HEK293 (cell line): Measurements from ENCODE around the gene CACNG7.

Experiments used
- CTCF ChIA-PET: fragments of 350-600 bp; formaldehyde crosslinking; extraction: SDS; loops from one replicate; lab custom pipeline; 2021; ENCODE audit warnings: antibody characterized with exemption; lab: Yijun Ruan, JAX
- POLR2A ChIA-PET: fragments of 300-600 bp; formaldehyde crosslinking; extraction: SDS; loops from one replicate; lab custom pipeline; 2020; ENCODE audit warnings: antibody characterized with exemption, inconsistent platforms; lab: Yijun Ruan, JAX
- H3K27ac ChIP-seq: fragments of 200-500 bp; sonication (Bioruptor generic); 2 replicates; pipeline ENCODE4 v1.5.1; 2014; ENCODE audit warnings: low read depth, low read length, control low read depth, inconsistent platforms; ENCODE audit errors: extremely low read depth
- H3K36me3 ChIP-seq, 2 experiments: fragments of 200-500 bp in 1 of 2; sonication (Bioruptor generic) in 1 of 2; 1 replicate in 1 of 2; 2 replicates in 1 of 2; pipeline ENCODE4 v1.5.1; 2014 to 2017; ENCODE audit warnings: inconsistent platforms in 2 of 2, low read length in 2 of 2; ENCODE audit not compliant: control insufficient read depth in 2 of 2, insufficient read depth in 1 of 2
- H3K4me1 ChIP-seq: fragments of 200-500 bp; sonication (Bioruptor generic); 2 replicates; pipeline ENCODE4 v1.5.1; 2014; ENCODE audit warnings: mild to moderate bottlenecking, low read length, inconsistent platforms; ENCODE audit not compliant: control insufficient read depth, insufficient read depth
- H3K4me3 ChIP-seq: 2 replicates; pipeline ENCODE4 v1.5.1; 2011; ENCODE audit warnings: low read depth, mild to moderate bottlenecking, control low read depth, low read length, moderate library complexity
- H3K9me3 ChIP-seq: fragments of 200-500 bp; sonication (Bioruptor generic); 2 replicates; pipeline ENCODE4 v1.5.1; 2014; ENCODE audit warnings: low read depth, low read length, inconsistent platforms; ENCODE audit not compliant: control insufficient read depth, insufficient read depth
- GLIS1 ChIP-seq: fragments of 450-650 bp; formaldehyde crosslinking; IDR thresholded peaks from 2 replicates; pipeline ENCODE4 v1.5.1; 2016; ENCODE audit warnings: missing biosample characterization, missing genetic modification characterization
- HIC1 ChIP-seq: fragments of 450-650 bp; formaldehyde crosslinking; IDR thresholded peaks from 2 replicates; pipeline ENCODE4 v1.5.1; 2016; ENCODE audit warnings: missing biosample characterization, missing genetic modification characterization
- SP2 ChIP-seq: fragments of 450-650 bp; formaldehyde crosslinking; IDR thresholded peaks from 2 replicates; pipeline ENCODE4 v1.5.1; 2016; ENCODE audit warnings: missing biosample characterization, missing genetic modification characterization
- ZBTB10 ChIP-seq: fragments of 450-650 bp; formaldehyde crosslinking; IDR thresholded peaks from 2 replicates; pipeline ENCODE4 v1.5.1; 2016; ENCODE audit warnings: missing biosample characterization, missing genetic modification characterization
- ZBTB26 ChIP-seq: fragments of 450-650 bp; formaldehyde crosslinking; optimal IDR thresholded peaks from 2 replicates; pipeline ENCODE3; 2016; ENCODE audit warnings: missing biosample characterization, mild to moderate bottlenecking, missing genetic modification characterization
- ZFP41 ChIP-seq: fragments of 450-650 bp; formaldehyde crosslinking; IDR thresholded peaks from 2 replicates; pipeline ENCODE4 v1.5.1; 2016; ENCODE audit warnings: missing biosample characterization, missing genetic modification characterization, borderline replicate concordance
- ZNF2 ChIP-seq: fragments of 450-650 bp; formaldehyde crosslinking; IDR thresholded peaks from 2 replicates; pipeline ENCODE4 v1.5.1; 2016; ENCODE audit warnings: missing biosample characterization, missing genetic modification characterization
- ZNF26 ChIP-seq: fragments of 450-650 bp; formaldehyde crosslinking; IDR thresholded peaks from 2 replicates; pipeline ENCODE4 v1.5.1; 2016; ENCODE audit warnings: missing biosample characterization, missing genetic modification characterization
- ZNF292 ChIP-seq: fragments of 450-650 bp; formaldehyde crosslinking; IDR thresholded peaks from 2 replicates; pipeline ENCODE4 v1.5.1; 2016; ENCODE audit warnings: low read depth, missing biosample characterization, missing genetic modification characterization, borderline replicate concordance
- ZNF302 ChIP-seq: fragments of 450-650 bp; formaldehyde crosslinking; IDR thresholded peaks from 2 replicates; pipeline ENCODE4 v1.5.1; 2016; ENCODE audit warnings: missing biosample characterization, missing genetic modification characterization, low read depth
- ZNF513 ChIP-seq: fragments of 450-650 bp; IDR thresholded peaks from 2 replicates; pipeline ENCODE4 v1.5.1; 2018; ENCODE audit warnings: missing biosample characterization, missing genetic modification characterization
- ZNF518A ChIP-seq: fragments of 450-650 bp; formaldehyde crosslinking; conservative IDR thresholded peaks from 2 replicates; pipeline ENCODE4 v1.5.1; 2016; ENCODE audit warnings: low read depth, missing biosample characterization, missing genetic modification characterization
- ZNF580 ChIP-seq: fragments of 450-650 bp; formaldehyde crosslinking; IDR thresholded peaks from 2 replicates; pipeline ENCODE4 v1.5.1; 2016; ENCODE audit warnings: missing biosample characterization, missing genetic modification characterization
- ZNF600 ChIP-seq: fragments of 450-650 bp; formaldehyde crosslinking; IDR thresholded peaks from 2 replicates; pipeline ENCODE4 v1.5.1; 2016; ENCODE audit warnings: missing biosample characterization, missing genetic modification characterization
- ZNF624 ChIP-seq: fragments of 450-650 bp; formaldehyde crosslinking; IDR thresholded peaks from 2 replicates; pipeline ENCODE4 v1.5.1; 2017; ENCODE audit warnings: missing biosample characterization, missing genetic modification characterization
- ZNF629 ChIP-seq: fragments of 450-650 bp; formaldehyde crosslinking; IDR thresholded peaks from 2 replicates; pipeline ENCODE4 v1.5.1; 2017; ENCODE audit warnings: missing biosample characterization, missing genetic modification characterization
- ZNF792 ChIP-seq: fragments of 450-650 bp; formaldehyde crosslinking; IDR thresholded peaks from 2 replicates; pipeline ENCODE4 v1.5.1; 2016; ENCODE audit warnings: missing biosample characterization, missing genetic modification characterization
- ZXDB ChIP-seq: fragments of 450-650 bp; formaldehyde crosslinking; IDR thresholded peaks from 2 replicates; pipeline ENCODE4 v1.5.1; 2016; ENCODE audit warnings: missing biosample characterization, missing genetic modification characterization

CACNG7 gene

GRCh38 chr19:53865523-53865917 is 43.6 kb upstream of the CACNG7 start:
- CTCF ChIA-PET: interaction anchor here (1.0 to 1.3 kb wide), 2 partner anchors 11 to 158 kb away, joined by 3 to 4 read pairs; no protein-coding TSS in a partner anchor
- Histone ChIP-seq H3K4me1 (peaks cover 15% of the 10 kb centered on the region), H3K4me3 (no peak overlapping the region), H3K36me3 (no peaks in the 10 kb centered on the region), H3K27ac (no peak overlapping the region), H3K9me3 (no peaks in the 10 kb centered on the region)
- TF ChIP-seq ZBTB26 (tag by site-specific recombination): no peak
- no peak for TF ChIP-seq ZNF26
- TF ChIP-seq ZNF580 (tag by site-specific recombination): no peak
- no peak for TF ChIP-seq GLIS1 (tag by site-specific recombination)
- TF ChIP-seq ZNF518A (tag by site-specific recombination): no peak
- no peak for TF ChIP-seq ZNF513 (tag by site-specific recombination)
- no peak for TF ChIP-seq SP2 (tag by site-specific recombination)
- no peak for TF ChIP-seq ZNF629
- TF ChIP-seq ZFP41 (tag by site-specific recombination): no peak
- no peak for TF ChIP-seq ZNF600 (tag by site-specific recombination)
- no peak for TF ChIP-seq ZNF792
- no peak for TF ChIP-seq ZNF624
- POLR2A ChIA-PET: interaction anchor here (1.1 to 1.4 kb wide), 4 partner anchors 10 to 345 kb away, joined by 3 to 6 read pairs (median 4); no protein-coding TSS in a partner anchor

GRCh38 chr19:53865918-53866864 is 42.9 kb upstream of the CACNG7 start:
- peak overlapping the region; percentile 23; the same call in 1 of the 2 replicates for H3K4me3 ChIP-seq
- peaks cover 15% of the 10 kb centered on the region for H3K4me1 ChIP-seq
- ChIA-PET CTCF (interaction anchor here (0.6 to 1.5 kb wide), 5 partner anchors 11 to 157 kb away, joined by 3 to 4 read pairs (median 3); partner anchors contain the start of gene PRKCG), POLR2A (interaction anchor here (0.9 to 3.4 kb wide), 8 partner anchors 11 to 346 kb away, joined by 3 to 39 read pairs (median 4); no protein-coding TSS in a partner anchor)
- H3K27ac ChIP-seq: no peak overlapping the region
- no peaks in the 10 kb centered on the region for H3K9me3 ChIP-seq
- H3K36me3 ChIP-seq: no peaks in the 10 kb centered on the region
- TF ChIP-seq ZBTB10 (tag by site-specific recombination) (no peak; the same call in 1 of the 2 replicates), ZNF292 (tag by site-specific recombination) (no peak), ZXDB (tag by site-specific recombination) (no peak), ZNF2 (tag by site-specific recombination) (no peak), HIC1 (tag by site-specific recombination) (peak; percentile 51; the same call in 1 of the 2 replicates), ZNF302 (tag by site-specific recombination) (no peak)
